ENCODE results near the gene UBE2L5.

Gene UBE2L5

DNA sequence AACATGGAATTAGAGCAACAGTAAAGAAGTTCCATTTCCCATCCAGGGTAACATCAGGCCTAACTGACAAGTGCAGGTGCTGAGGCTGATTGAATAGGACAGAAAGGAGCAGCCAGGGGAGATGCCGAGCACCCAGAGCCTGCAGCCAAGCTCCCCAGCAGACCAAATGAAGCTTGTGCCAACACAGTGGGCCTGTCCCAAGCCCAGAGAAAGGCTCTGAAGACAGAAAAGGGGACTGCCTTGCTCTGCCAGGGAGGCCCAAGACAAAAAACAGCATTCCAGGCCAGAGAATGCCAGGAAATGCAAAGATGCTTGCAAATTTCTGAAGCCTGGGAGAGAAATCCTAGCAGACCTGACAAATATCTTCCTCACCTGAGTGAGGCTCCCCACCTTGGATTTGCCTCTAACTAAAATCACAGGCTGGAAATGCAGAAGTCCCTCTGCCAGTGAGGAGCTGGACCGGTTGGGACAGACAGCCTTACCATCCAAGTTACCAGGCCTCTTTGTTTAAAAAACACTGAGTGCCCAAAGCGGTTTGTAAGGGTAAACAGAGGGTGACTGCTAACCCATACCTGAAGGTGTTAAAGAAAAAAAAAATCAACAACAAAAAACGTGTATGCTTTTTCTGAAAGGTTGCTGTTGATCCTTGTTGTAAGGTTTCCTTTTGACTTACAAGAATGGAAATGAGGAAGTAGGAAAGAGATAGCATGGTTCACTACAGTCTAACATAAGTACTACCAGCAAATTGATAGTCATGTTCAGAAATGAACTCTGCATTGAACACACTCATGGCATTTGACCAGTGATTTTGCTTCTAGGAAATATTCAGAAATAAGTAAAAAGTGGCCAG lies 55.3 kb downstream of the UBE2L5 start:
- no peak for DNase-seq (ENCODE audit: low spot score)
